Astrocyte (in vitro differentiated cells and primary cell): ENCODE results near the gene SUPT3H. TPM values are rescaled to one million over a fixed set of nuclear protein-coding genes. Genes with fewer than 3 reads are reported as not detected.

Experiments used
- DNase-seq: peaks from one replicate; pipeline ENCODE4 v3.0.0-alpha.2; 2010; ENCODE audit warnings: low read depth
- FAIRE-seq: peaks from 2 replicates; lab custom pipeline; 2011; peaks lifted over from hg19 to GRCh38; lab: Jason Lieb, UNC
- H2AFZ ChIP-seq: 2 replicates; pipeline ENCODE4 v1.6.0; 2012; ENCODE audit warnings: low read depth, low read length, inconsistent platforms
- H3K27ac ChIP-seq: 2 replicates; pipeline ENCODE4 v1.5.1; 2011; ENCODE audit warnings: low read depth, low read length, inconsistent platforms
- H3K27me3 ChIP-seq: 2 replicates; pipeline ENCODE4 v1.6.0; 2011; ENCODE audit warnings: low read length, inconsistent platforms; ENCODE audit not compliant: insufficient read depth
- H3K36me3 ChIP-seq: 2 replicates; pipeline ENCODE4 v1.5.1; 2011; ENCODE audit warnings: low read length, inconsistent platforms; ENCODE audit not compliant: insufficient read depth
- H3K4me1 ChIP-seq: 2 replicates; pipeline ENCODE4 v1.5.1; 2011; ENCODE audit warnings: low read length, inconsistent platforms; ENCODE audit not compliant: insufficient read depth
- H3K4me2 ChIP-seq: 2 replicates; pipeline ENCODE4 v1.6.0; 2012; ENCODE audit warnings: low read length, inconsistent platforms
- H3K4me3 ChIP-seq: 2 replicates; pipeline ENCODE4 v1.5.1; 2011; ENCODE audit warnings: low read depth, mild to moderate bottlenecking, low read length, inconsistent platforms; ENCODE audit not compliant: insufficient read depth
- H3K79me2 ChIP-seq: 2 replicates; pipeline ENCODE4 v1.6.0; 2012; ENCODE audit warnings: mild to moderate bottlenecking, low read length, inconsistent platforms; ENCODE audit not compliant: insufficient read depth
- H3K9ac ChIP-seq: 2 replicates; pipeline ENCODE4 v1.6.0; 2012; ENCODE audit warnings: mild to moderate bottlenecking, low read length, inconsistent platforms
- H3K9me3 ChIP-seq: 2 replicates; pipeline ENCODE4 v1.5.1; 2012; ENCODE audit warnings: low read depth, mild to moderate bottlenecking, low read length, inconsistent platforms; ENCODE audit not compliant: insufficient read depth
- H4K20me1 ChIP-seq: 2 replicates; pipeline ENCODE4 v1.6.0; 2012; ENCODE audit warnings: low read length, inconsistent platforms; ENCODE audit not compliant: insufficient read depth
- H3K27ac Mint-ChIP-seq: one replicate; pipeline ENCODE4 v1.8.0; 2021; ENCODE audit warnings: mild to moderate bottlenecking, mixed read lengths; ENCODE audit not compliant: unreplicated experiment
- H3K27me3 Mint-ChIP-seq: one replicate; pipeline ENCODE4 v1.8.0; 2021; ENCODE audit warnings: low read depth, mixed read lengths; ENCODE audit not compliant: unreplicated experiment
- H3K36me3 Mint-ChIP-seq: one replicate; pipeline ENCODE4 v1.8.0; 2021; ENCODE audit warnings: low read depth, mixed read lengths; ENCODE audit not compliant: unreplicated experiment
- H3K4me1 Mint-ChIP-seq: one replicate; pipeline ENCODE4 v1.8.0; 2021; ENCODE audit warnings: low read depth, mixed read lengths; ENCODE audit not compliant: unreplicated experiment
- H3K4me3 Mint-ChIP-seq: one replicate; pipeline ENCODE4 v1.8.0; 2021; ENCODE audit warnings: mild to moderate bottlenecking, moderate library complexity, mixed read lengths; ENCODE audit not compliant: unreplicated experiment
- H3K9me3 Mint-ChIP-seq: one replicate; pipeline ENCODE4 v1.8.0; 2021; ENCODE audit warnings: mild to moderate bottlenecking, mixed read lengths; ENCODE audit not compliant: unreplicated experiment
- EZH2 ChIP-seq: IDR thresholded peaks from 2 replicates; pipeline ENCODE4 v1.6.1; 2012; ENCODE audit warnings: mild to moderate bottlenecking, low read length, inconsistent platforms; ENCODE audit not compliant: insufficient read depth
- total RNA-seq: library from RNA; stranded (reverse); gene quantifications from 2 replicates; pipeline ENCODE4 v1.2.1, GENCODE V29; 2021
- TF ChIP-seq, protein P1 (sequence below): IDR thresholded peaks from 2 replicates; pipeline ENCODE4 v1.5.1; 2011; ENCODE audit warnings: low read depth, mild to moderate bottlenecking, inconsistent platforms, low read length, moderate library complexity; ENCODE audit not compliant: insufficient read depth

Gene SUPT3H
- total RNA-seq, 1 donor from 2014 or later = 12.4 TPM

DNA sequence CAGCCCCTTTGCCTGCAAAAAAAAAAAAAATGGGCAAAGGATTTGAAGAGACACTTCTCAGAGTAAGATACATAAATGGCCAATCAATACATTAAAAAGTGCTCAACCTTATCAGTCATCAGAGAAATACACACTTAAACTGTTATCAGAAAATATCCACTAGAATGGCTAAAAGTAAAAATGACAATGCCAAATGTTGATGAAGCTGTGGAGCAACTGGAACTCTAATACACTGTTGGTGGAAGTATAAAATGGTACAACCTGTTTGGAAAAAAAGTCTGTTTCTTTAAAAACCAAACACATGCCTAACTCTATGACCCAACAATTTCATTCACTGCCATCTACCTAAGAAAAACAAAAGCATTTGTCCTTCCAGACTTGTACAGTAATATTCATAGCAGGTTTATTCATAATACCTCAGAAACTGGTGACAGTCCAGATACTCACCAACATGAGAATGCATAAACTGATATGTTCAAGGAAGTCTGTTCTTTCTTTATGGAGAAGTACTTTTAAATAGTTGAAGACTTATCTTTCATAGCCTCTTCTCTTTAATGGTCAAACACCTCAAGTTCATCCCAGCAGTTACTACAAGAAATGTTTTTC is 428.0 kb downstream of the SUPT3H start:
- H4K20me1 ChIP-seq = no peaks in the 10 kb centered on the region
- H3K79me2 ChIP-seq = no peaks in the 10 kb centered on the region
- no peaks in the 10 kb centered on the region for H3K36me3 ChIP-seq
- no peak overlapping the region for H3K4me2 ChIP-seq
- Mint-ChIP-seq H3K27me3 (no peaks in the 10 kb centered on the region), H3K4me3 (no peak overlapping the region), H3K9me3 (peaks cover 16% of the 10 kb centered on the region), H3K36me3 (peaks cover 21% of the 10 kb centered on the region), H3K27ac (no peak overlapping the region), H3K4me1 (peaks cover 2% of the 10 kb centered on the region)
- H3K9me3 ChIP-seq = no peaks in the 10 kb centered on the region
- H3K9ac ChIP-seq = no peak overlapping the region
- DNase-seq = no peak
- no peak overlapping the region for H3K27ac ChIP-seq
- no peak overlapping the region for H3K4me3 ChIP-seq
- H3K27me3 ChIP-seq = no peaks in the 10 kb centered on the region
- FAIRE-seq = peak; percentile 56
- H3K4me1 ChIP-seq = no peaks in the 10 kb centered on the region
- H2AFZ ChIP-seq = no peak overlapping the region
- TF ChIP-seq, protein P1, sequence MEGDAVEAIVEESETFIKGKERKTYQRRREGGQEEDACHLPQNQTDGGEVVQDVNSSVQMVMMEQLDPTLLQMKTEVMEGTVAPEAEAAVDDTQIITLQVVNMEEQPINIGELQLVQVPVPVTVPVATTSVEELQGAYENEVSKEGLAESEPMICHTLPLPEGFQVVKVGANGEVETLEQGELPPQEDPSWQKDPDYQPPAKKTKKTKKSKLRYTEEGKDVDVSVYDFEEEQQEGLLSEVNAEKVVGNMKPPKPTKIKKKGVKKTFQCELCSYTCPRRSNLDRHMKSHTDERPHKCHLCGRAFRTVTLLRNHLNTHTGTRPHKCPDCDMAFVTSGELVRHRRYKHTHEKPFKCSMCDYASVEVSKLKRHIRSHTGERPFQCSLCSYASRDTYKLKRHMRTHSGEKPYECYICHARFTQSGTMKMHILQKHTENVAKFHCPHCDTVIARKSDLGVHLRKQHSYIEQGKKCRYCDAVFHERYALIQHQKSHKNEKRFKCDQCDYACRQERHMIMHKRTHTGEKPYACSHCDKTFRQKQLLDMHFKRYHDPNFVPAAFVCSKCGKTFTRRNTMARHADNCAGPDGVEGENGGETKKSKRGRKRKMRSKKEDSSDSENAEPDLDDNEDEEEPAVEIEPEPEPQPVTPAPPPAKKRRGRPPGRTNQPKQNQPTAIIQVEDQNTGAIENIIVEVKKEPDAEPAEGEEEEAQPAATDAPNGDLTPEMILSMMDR = no peak
- no peak for TF ChIP-seq EZH2

DNA sequence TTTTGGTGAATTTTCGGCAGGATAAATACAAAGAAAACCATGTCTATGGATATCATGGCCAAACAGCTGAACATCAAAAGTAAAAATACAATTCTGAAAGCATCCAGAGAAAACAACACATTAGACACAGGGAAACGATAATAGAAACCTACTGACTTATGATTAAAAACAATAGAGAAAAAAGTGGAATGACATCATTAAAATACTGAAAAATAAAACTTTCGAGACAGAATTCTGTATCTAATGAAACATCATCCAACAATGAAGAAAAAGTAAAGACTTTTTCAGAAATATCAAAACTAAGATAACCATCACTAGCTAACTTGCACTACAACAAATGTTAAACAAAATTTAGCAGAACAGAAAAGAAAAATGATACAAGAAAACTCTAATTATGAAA is 434.2 kb downstream of the SUPT3H start:
- Histone ChIP-seq H2AFZ (no peak overlapping the region), H3K9me3 (no peaks in the 10 kb centered on the region), H3K27ac (no peak overlapping the region), H3K27me3 (no peaks in the 10 kb centered on the region), H4K20me1 (no peaks in the 10 kb centered on the region), H3K9ac (no peak overlapping the region), H3K36me3 (no peaks in the 10 kb centered on the region), H3K4me1 (no peaks in the 10 kb centered on the region), H3K4me2 (no peak overlapping the region), H3K79me2 (no peaks in the 10 kb centered on the region), H3K4me3 (no peak overlapping the region)
- Mint-ChIP-seq H3K27ac (no peak overlapping the region), H3K4me3 (no peak overlapping the region), H3K9me3 (peaks cover 19% of the 10 kb centered on the region), H3K4me1 (no peaks in the 10 kb centered on the region), H3K36me3 (peaks cover 26% of the 10 kb centered on the region), H3K27me3 (no peaks in the 10 kb centered on the region)
- TF ChIP-seq EZH2 = no peak
- TF ChIP-seq, protein P1 = no peak
- DNase-seq = no peak
- no peak for FAIRE-seq

DNA sequence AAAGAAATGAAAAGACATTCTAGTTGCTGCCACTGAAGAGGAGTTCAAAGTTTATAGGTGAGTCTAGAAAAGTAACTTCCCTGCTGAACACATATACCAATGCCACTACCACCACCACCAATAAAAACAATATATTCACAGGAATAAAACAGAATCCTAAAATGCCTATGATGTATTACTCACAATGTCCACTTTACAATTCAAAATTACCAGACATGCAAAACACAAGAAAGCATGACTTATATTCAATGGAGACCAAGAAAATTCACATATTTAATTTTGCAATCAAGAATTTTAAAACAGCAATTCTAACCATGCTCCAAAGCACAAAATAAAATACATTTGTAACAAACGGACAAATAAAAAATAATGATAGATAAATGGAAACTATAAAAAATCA is 434.9 kb downstream of the SUPT3H start:
- no peak for FAIRE-seq
- peaks cover 24% of the 10 kb centered on the region for H3K36me3 Mint-ChIP-seq

More for the DNA sequence above, 434.9 kb downstream of the SUPT3H start:
- Histone ChIP-seq H4K20me1 (no peaks in the 10 kb centered on the region), H3K27ac (no peak overlapping the region), H3K4me2 (no peak overlapping the region), H2AFZ (no peak overlapping the region), H3K79me2 (no peaks in the 10 kb centered on the region), H3K27me3 (no peaks in the 10 kb centered on the region), H3K36me3 (no peaks in the 10 kb centered on the region), H3K4me3 (no peak overlapping the region), H3K9me3 (no peaks in the 10 kb centered on the region), H3K9ac (no peak overlapping the region), H3K4me1 (no peaks in the 10 kb centered on the region)
- TF ChIP-seq, protein P1 = no peak
- TF ChIP-seq EZH2 = no peak
- Mint-ChIP-seq H3K9me3 (peaks cover 17% of the 10 kb centered on the region), H3K27me3 (no peaks in the 10 kb centered on the region), H3K27ac (no peak overlapping the region), H3K4me3 (no peak overlapping the region), H3K4me1 (no peaks in the 10 kb centered on the region)
- no peak for DNase-seq
